ENCODE measurements around the gene EGFR.

Gene EGFR

GRCh38 chr7:55258631-55259030 lies 239.8 kb downstream of the EGFR start:
- DNase-seq = no peak

- no peak for DNase-seq
Measured at GRCh38 chr7:55260171-55260570, 241.4 kb downstream of the EGFR start.

GRCh38 chr7:55260676-55261385 lies 242.0 kb downstream of the EGFR start:
- DNase-seq = no peak

All from NCI-H2081 treated with DMSO at 0.1 percent for 48 hours (cell line).